ENCODE measurements around the gene MUCL1. TPM values are rescaled to one million over a fixed set of nuclear protein-coding genes. Genes with fewer than 3 reads are reported as not detected.

MUCL1 gene
- total RNA-seq, 1 donor: not detected

DNA sequence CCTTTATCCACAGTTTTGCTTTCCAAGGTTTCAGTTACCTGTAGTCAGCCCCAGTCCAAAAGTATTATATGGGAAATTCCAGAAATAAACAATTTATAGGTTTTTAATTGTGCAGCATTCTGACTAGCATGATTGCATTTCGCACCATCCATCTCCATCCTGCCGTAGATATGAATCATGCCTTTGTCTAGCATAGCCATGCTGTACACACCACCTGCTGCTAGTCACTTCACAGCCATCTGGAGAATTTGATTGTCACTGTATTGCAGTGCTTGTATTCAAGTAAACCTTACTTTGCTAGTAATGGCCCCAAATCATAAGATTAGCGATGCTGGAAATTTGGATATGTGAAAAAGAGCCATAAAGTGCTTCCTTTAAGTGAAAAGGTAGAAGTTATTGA lies 36.0 kb downstream of the MUCL1 start:
- TF ChIP-seq, protein P1, sequence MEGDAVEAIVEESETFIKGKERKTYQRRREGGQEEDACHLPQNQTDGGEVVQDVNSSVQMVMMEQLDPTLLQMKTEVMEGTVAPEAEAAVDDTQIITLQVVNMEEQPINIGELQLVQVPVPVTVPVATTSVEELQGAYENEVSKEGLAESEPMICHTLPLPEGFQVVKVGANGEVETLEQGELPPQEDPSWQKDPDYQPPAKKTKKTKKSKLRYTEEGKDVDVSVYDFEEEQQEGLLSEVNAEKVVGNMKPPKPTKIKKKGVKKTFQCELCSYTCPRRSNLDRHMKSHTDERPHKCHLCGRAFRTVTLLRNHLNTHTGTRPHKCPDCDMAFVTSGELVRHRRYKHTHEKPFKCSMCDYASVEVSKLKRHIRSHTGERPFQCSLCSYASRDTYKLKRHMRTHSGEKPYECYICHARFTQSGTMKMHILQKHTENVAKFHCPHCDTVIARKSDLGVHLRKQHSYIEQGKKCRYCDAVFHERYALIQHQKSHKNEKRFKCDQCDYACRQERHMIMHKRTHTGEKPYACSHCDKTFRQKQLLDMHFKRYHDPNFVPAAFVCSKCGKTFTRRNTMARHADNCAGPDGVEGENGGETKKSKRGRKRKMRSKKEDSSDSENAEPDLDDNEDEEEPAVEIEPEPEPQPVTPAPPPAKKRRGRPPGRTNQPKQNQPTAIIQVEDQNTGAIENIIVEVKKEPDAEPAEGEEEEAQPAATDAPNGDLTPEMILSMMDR (IDR thresholded peaks at IDR 0.05; ENCODE audit: insufficient read depth, low read depth, low read length): no peak
- DNase-seq (ENCODE audit: low read depth): no peak
- no peak overlapping the region for H3K4me3 ChIP-seq (ENCODE audit: low read depth, low read length)

DNA sequence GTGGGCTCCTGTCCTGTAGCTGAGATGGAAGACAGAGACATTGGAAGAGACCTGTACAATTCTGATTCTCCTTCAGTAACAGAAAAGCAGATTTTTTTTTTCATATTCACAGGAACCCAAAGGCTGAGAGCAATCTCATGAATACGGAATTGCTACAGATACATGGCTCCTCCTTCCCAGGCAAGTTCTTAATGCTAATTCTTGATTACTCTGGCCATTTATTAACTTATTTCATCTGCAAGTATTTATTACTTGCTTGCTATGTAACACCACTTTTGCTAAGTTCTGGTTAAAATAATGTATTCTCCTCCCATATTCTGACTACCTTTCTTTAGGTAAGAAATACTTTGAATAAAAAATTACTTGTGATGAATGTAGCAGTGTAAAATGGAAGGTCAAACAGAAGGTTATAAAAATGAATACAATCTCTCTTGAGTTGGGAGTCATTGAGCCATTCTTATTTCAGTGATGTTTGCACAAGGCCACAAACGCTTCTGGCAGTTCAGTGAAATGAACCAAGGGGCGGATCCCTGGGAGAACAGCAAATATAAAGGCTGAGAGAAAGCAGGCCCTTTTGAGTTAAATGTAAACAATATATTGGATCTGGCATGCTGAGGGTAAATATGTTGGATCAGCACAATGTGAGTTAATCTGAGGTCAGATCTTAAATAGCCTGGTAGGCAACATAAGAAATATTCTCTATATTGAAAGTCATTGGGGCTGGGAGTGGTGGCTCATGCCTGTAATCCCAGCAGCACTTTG lies 37.6 kb downstream of the MUCL1 start:
- peak; percentile 1 for DNase-seq (ENCODE audit: low read depth)
- H3K4me3 ChIP-seq (ENCODE audit: low read depth, low read length): no peak overlapping the region
- TF ChIP-seq, protein P1 (IDR thresholded peaks at IDR 0.05; ENCODE audit: insufficient read depth, low read depth, low read length): no peak

Other genes with a start within 250 kb of the MUCL1 start
- gene LACRT, start 219.6 kb upstream of the MUCL1 start, total RNA-seq: not detected in 2 replicates
- gene DCD, start 206.2 kb upstream of the MUCL1 start, total RNA-seq: not detected in 2 replicates
- gene TESPA1, start 130.2 kb downstream of the MUCL1 start, total RNA-seq: not detected in 2 replicates
- gene NEUROD4, start 165.5 kb downstream of the MUCL1 start, total RNA-seq: not detected in 2 replicates

Data from fibroblast of villous mesenchyme (primary cell).